Activated CD4-positive, CD25-positive, alpha-beta regulatory T cell treated with anti-CD3 and anti-CD28 coated beads, Interleukin-2, amount 50 U/mL, for 24 hours (primary cell): Measurements from ENCODE around the gene CA12.
"Not testable (repeated sequence)": the region's sequence is repeated elsewhere in the genome, so short reads cannot be mapped to it uniquely, and the experiment has no call there.

Experiments used
- ATAC-seq, 2 donors: fragments of 150-1000 bp; cut with Tn5 transposase; one replicate each; pipeline ENCODE4 v1.10.0; 2021; ENCODE audit warnings: mild to moderate bottlenecking in 1 of 2, moderate library complexity in 1 of 2

Gene CA12

GRCh38 chr15:63381301-63382204, at the start of gene CA12:
TSS of gene CA12 (minus strand) at chr15:63381846. CDS start at chr15:63381720, 126 bp downstream.
- ATAC-seq: peak in 1 of 2 donors; percentile 41

- no peak for ATAC-seq
Measured at GRCh38 chr15:63430766-63431451, 49.3 kb upstream of the CA12 start.

- no peak for ATAC-seq
Measured at GRCh38 chr15:63426552-63426951, 44.9 kb upstream of the CA12 start.

- ATAC-seq: no peak
Measured at GRCh38 chr15:63425426-63425985, 43.9 kb upstream of the CA12 start.

- ATAC-seq: no peak
Measured at GRCh38 chr15:63422891-63423590, 41.4 kb upstream of the CA12 start.

- no peak for ATAC-seq
Measured at GRCh38 chr15:63421433-63421832, 39.8 kb upstream of the CA12 start.

- no peak for ATAC-seq
Measured at GRCh38 chr15:63420333-63420747, 38.7 kb upstream of the CA12 start.

- ATAC-seq: no peak
Measured at GRCh38 chr15:63418811-63419210, 37.2 kb upstream of the CA12 start.

- no peak for ATAC-seq
Measured at GRCh38 chr15:63417721-63418120, 36.1 kb upstream of the CA12 start.

GRCh38 chr15:63417274-63417673, 35.6 kb upstream of the CA12 start:
- ATAC-seq: not testable (repeated sequence)

- no peak for ATAC-seq
Measured at GRCh38 chr15:63414474-63415120, 33.0 kb upstream of the CA12 start.

GRCh38 chr15:63412551-63412950, 30.9 kb upstream of the CA12 start:
- no peak for ATAC-seq

- no peak for ATAC-seq
Measured at GRCh38 chr15:63411866-63412265, 30.2 kb upstream of the CA12 start.

GRCh38 chr15:63409179-63409578, 27.5 kb upstream of the CA12 start:
- ATAC-seq: no peak

- no peak for ATAC-seq
Measured at GRCh38 chr15:63408524-63408923, 26.9 kb upstream of the CA12 start.

- ATAC-seq: no peak
Measured at GRCh38 chr15:63407612-63408011, 26.0 kb upstream of the CA12 start.

GRCh38 chr15:63405683-63406390, 24.2 kb upstream of the CA12 start:
- ATAC-seq: no peak

GRCh38 chr15:63405159-63405558, 23.5 kb upstream of the CA12 start:
- ATAC-seq: no peak

- no peak for ATAC-seq
Measured at GRCh38 chr15:63403254-63403945, 21.8 kb upstream of the CA12 start.

- ATAC-seq: no peak
Measured at GRCh38 chr15:63402498-63403253, 21.0 kb upstream of the CA12 start.
